Activated T-cell treated with anti-CD3 and anti-CD28 coated beads, Interleukin-2, amount 50 U/mL, for 24 hours (primary cell): Measurements from ENCODE around the gene KIF18B.

ENCODE experiments used
- DNase-seq: peaks from one replicate; pipeline ENCODE4 v3.0.0-alpha.2; 2020
- H3K27ac Mint-ChIP-seq: 2 replicates; pipeline ENCODE4 v1.8.0; 2020; ENCODE audit warnings: mild to moderate bottlenecking, mixed read lengths
- H3K27me3 Mint-ChIP-seq: 2 replicates; pipeline ENCODE4 v1.8.0; 2020; ENCODE audit warnings: mixed read lengths
- H3K36me3 Mint-ChIP-seq: 2 replicates; pipeline ENCODE4 v1.8.0; 2020; ENCODE audit warnings: low read depth, mixed read lengths
- H3K4me1 Mint-ChIP-seq: 2 replicates; pipeline ENCODE4 v1.8.0; 2020; ENCODE audit warnings: low read depth, mixed read lengths
- H3K4me3 Mint-ChIP-seq: 2 replicates; pipeline ENCODE4 v1.8.0; 2020; ENCODE audit warnings: mild to moderate bottlenecking, moderate library complexity, mixed read lengths
- H3K9me3 Mint-ChIP-seq: 2 replicates; pipeline ENCODE4 v1.8.0; 2020; ENCODE audit warnings: mixed read lengths

KIF18B gene

GRCh38 chr17:44977814-44978550, 30.4 kb upstream of the KIF18B start:
- no peaks in the 10 kb centered on the region for H3K9me3 Mint-ChIP-seq
- peaks cover 29% of the 10 kb centered on the region for H3K27me3 Mint-ChIP-seq
- H3K4me1 Mint-ChIP-seq, result peaks cover under 1% of the 10 kb centered on the region
- DNase-seq, result no peak
- no peaks in the 10 kb centered on the region for H3K36me3 Mint-ChIP-seq
- no peak overlapping the region for H3K4me3 Mint-ChIP-seq
- H3K27ac Mint-ChIP-seq, result no peak overlapping the region

GRCh38 chr17:44977065-44977464, 29.5 kb upstream of the KIF18B start:
- no peak for DNase-seq
- no peaks in the 10 kb centered on the region for H3K9me3 Mint-ChIP-seq
- no peaks in the 10 kb centered on the region for H3K36me3 Mint-ChIP-seq
- no peak overlapping the region for H3K4me3 Mint-ChIP-seq
- H3K27ac Mint-ChIP-seq, result no peak overlapping the region
- H3K4me1 Mint-ChIP-seq, result peaks cover 9% of the 10 kb centered on the region
- peaks cover 32% of the 10 kb centered on the region for H3K27me3 Mint-ChIP-seq

GRCh38 chr17:44976206-44976605, 28.6 kb upstream of the KIF18B start:
- H3K4me1 Mint-ChIP-seq, result peaks cover 16% of the 10 kb centered on the region
- DNase-seq, result no peak
- peaks cover 35% of the 10 kb centered on the region for H3K27me3 Mint-ChIP-seq
- H3K9me3 Mint-ChIP-seq, result no peaks in the 10 kb centered on the region
- no peak overlapping the region for H3K4me3 Mint-ChIP-seq
- no peaks in the 10 kb centered on the region for H3K36me3 Mint-ChIP-seq
- H3K27ac Mint-ChIP-seq, result no peak overlapping the region

- H3K36me3 Mint-ChIP-seq, result no peaks in the 10 kb centered on the region
- H3K27me3 Mint-ChIP-seq, result peaks cover 47% of the 10 kb centered on the region
- H3K4me1 Mint-ChIP-seq, result peaks cover 36% of the 10 kb centered on the region
- DNase-seq, result no peak
- no peaks in the 10 kb centered on the region for H3K9me3 Mint-ChIP-seq
- H3K27ac Mint-ChIP-seq, result no peak overlapping the region
- H3K4me3 Mint-ChIP-seq, result no peak overlapping the region
These were observed 25.4 kb upstream of the KIF18B start for GRCh38 chr17:44972953-44973352.

GRCh38 chr17:44971776-44972483, 24.4 kb upstream of the KIF18B start:
- Mint-ChIP-seq H3K27me3 (peaks cover 51% of the 10 kb centered on the region), H3K36me3 (no peaks in the 10 kb centered on the region), H3K9me3 (no peaks in the 10 kb centered on the region), H3K4me1 (peaks cover 40% of the 10 kb centered on the region), H3K27ac (peak overlapping the region; percentile 45), H3K4me3 (no peak overlapping the region)
- peak; percentile 64 for DNase-seq

- no peaks in the 10 kb centered on the region for H3K36me3 Mint-ChIP-seq
- DNase-seq, result peak; percentile 51
- H3K4me3 Mint-ChIP-seq, result peak overlapping the region; percentile 45
- H3K27me3 Mint-ChIP-seq, result peaks cover 67% of the 10 kb centered on the region
- peaks cover 43% of the 10 kb centered on the region for H3K4me1 Mint-ChIP-seq
- H3K27ac Mint-ChIP-seq, result no peak overlapping the region
- no peaks in the 10 kb centered on the region for H3K9me3 Mint-ChIP-seq
These were observed 22.7 kb upstream of the KIF18B start for GRCh38 chr17:44970136-44970741.

- DNase-seq, result no peak
- Mint-ChIP-seq H3K4me3 (peak overlapping the region; percentile 30), H3K9me3 (no peaks in the 10 kb centered on the region), H3K4me1 (peaks cover 43% of the 10 kb centered on the region), H3K27ac (no peak overlapping the region), H3K36me3 (no peaks in the 10 kb centered on the region), H3K27me3 (peaks cover 68% of the 10 kb centered on the region)
These were observed 21.7 kb upstream of the KIF18B start for GRCh38 chr17:44969144-44969780.

GRCh38 chr17:44968225-44969143, 20.9 kb upstream of the KIF18B start, which contains the start of gene C1QL1:
C1QL1 (minus strand) TSS chr17:44968303; CDS start chr17:44968048, 255 bp downstream.
- H3K4me3 Mint-ChIP-seq, result peak within 1 kb of the TSS; percentile 68
- DNase-seq, result peak; percentile 92
- H3K36me3 Mint-ChIP-seq, result no peaks in the 10 kb centered on the region
- H3K27ac Mint-ChIP-seq, result no peak within 1 kb of the TSS
- peaks cover 71% of the 10 kb centered on the region for H3K27me3 Mint-ChIP-seq
- peaks cover 43% of the 10 kb centered on the region for H3K4me1 Mint-ChIP-seq
- H3K9me3 Mint-ChIP-seq, result no peaks in the 10 kb centered on the region

GRCh38 chr17:44967907-44968224, 20.3 kb upstream of the KIF18B start:
- no peaks in the 10 kb centered on the region for H3K9me3 Mint-ChIP-seq
- H3K27me3 Mint-ChIP-seq, result peaks cover 76% of the 10 kb centered on the region
- no peaks in the 10 kb centered on the region for H3K36me3 Mint-ChIP-seq
- H3K27ac Mint-ChIP-seq, result no peak overlapping the region
- no peak overlapping the region for H3K4me3 Mint-ChIP-seq
- peaks cover 41% of the 10 kb centered on the region for H3K4me1 Mint-ChIP-seq
- peak; percentile 44 for DNase-seq

- Mint-ChIP-seq H3K36me3 (no peaks in the 10 kb centered on the region), H3K27ac (no peak overlapping the region), H3K4me3 (no peak overlapping the region), H3K9me3 (no peaks in the 10 kb centered on the region), H3K27me3 (peaks cover 78% of the 10 kb centered on the region), H3K4me1 (peaks cover 35% of the 10 kb centered on the region)
- DNase-seq, result peak; percentile 46
These were observed 19.7 kb upstream of the KIF18B start for GRCh38 chr17:44967026-44967906.

- H3K4me3 Mint-ChIP-seq, result no peak overlapping the region
- peaks cover 27% of the 10 kb centered on the region for H3K4me1 Mint-ChIP-seq
- no peaks in the 10 kb centered on the region for H3K9me3 Mint-ChIP-seq
- peaks cover 79% of the 10 kb centered on the region for H3K27me3 Mint-ChIP-seq
- DNase-seq, result no peak
- no peaks in the 10 kb centered on the region for H3K36me3 Mint-ChIP-seq
- H3K27ac Mint-ChIP-seq, result no peak overlapping the region
These were observed 18.9 kb upstream of the KIF18B start for GRCh38 chr17:44966348-44967025.

- Mint-ChIP-seq H3K9me3 (no peaks in the 10 kb centered on the region), H3K36me3 (no peaks in the 10 kb centered on the region), H3K27me3 (peaks cover 78% of the 10 kb centered on the region), H3K27ac (no peak overlapping the region), H3K4me3 (no peak overlapping the region), H3K4me1 (peaks cover 28% of the 10 kb centered on the region)
- DNase-seq, result no peak
These were observed 18.1 kb upstream of the KIF18B start for GRCh38 chr17:44965481-44966234.
